NCI-H226 (cell line): Measurements from ENCODE around the gene EPN1.

ENCODE experiments used
- DNase-seq: peaks from one replicate; pipeline ENCODE4 v3.0.0-alpha.2; 2015

Gene EPN1

DNA sequence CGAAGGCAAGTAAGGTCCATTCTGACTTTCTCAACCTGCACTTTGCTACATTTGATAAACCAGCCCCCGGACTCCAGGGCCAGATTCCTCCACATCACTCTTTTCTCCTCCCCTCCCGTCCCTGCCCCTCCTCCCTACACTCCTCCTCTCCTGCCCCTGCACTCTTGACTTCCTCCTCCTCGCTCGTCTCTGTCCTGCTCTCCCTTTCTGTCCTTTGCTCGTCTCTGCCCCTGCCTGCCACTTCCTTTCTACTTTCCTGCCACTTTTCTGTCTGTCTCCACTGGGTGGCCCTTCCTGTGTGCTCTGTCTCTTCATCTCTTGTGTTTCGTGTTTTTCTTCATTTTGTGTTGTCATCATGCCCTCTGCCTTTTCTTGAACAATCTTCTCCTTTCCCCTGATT, 13.2 kb upstream of the EPN1 start:
- DNase-seq, result no peak

DNA sequence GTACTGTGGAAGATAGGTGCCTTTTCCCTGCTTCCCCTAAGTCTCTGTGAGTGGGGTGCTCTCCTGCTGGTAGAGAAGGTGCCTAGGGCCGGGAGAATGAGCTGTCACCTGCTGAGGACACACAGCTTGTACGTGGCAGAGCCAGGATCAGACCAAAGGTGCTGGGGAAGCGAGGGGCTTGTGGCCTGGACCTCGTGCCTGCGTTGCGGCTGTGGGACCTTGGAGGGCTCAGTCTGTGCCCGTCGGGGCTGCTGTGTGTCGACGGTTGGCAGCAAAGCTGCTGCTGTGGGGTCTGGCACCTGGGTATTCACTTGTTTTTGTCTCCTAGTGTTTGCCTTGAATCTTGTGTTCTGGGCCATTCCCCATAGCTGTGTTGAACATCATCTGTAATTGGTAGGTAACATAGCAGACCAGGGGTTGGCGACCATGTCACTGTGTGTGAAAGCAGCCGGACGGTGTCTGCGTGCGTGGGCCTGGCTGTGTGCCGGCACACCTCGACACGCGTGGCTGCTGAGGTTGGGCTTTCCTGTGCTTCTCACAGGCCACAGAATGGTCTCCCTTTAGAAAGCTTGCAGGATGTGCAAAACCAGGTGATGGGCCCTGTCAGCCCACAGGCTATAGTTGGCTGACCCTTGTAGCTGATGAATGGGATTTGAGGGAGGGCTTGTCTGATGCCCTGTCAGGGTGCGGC, 11.0 kb upstream of the EPN1 start:
- no peak for DNase-seq

DNA sequence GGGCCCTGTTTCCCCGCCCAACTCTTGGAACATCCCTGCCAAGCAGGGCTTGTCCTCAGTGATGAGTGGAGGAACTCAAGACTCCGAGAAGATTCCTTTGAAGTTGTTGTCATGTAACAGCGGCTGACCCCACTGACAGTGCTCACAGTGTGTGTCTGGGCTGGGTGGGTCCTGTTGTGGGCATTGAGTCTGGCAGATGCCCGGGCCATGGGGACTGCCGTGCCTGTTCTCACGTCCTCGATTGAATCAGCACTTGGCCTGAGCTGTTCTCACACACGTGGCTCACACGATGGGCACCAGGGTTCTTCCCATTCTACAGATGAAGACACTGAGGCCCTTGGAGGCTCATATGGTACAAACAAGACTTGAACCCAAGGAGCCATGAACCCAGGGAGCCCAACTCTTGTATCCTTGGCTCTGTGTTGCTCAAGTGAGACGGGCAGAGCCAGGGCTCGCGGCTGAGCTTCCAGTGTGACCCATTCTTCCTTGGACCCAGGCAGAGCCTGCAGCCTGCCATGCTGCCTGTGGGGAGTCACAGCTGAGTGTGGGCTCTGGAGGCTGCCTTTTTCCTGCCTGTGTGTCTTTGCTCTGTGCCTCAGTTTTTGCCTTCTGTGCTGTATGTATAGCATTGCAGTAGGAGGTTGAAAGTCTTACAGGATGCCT, 8.6 kb upstream of the EPN1 start:
- no peak for DNase-seq

DNA sequence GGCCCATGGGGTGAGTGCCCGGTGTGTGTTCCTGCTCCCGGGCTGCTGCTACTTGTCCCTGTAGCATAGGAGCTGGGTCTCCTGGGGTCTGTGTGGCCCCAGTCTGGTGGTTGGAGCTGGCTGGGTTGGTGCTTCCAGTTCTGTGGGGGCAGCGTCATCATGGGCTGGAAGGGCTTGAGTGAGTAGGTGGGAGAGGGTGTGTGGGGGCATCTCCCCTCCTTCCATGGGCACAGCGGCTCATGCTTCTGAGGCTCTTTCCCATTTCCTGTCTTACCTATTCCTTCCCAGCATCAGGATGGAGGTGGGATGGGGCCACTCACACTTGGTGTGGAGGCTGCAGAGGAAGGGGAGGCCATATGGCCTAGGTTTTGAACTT, 8.0 kb upstream of the EPN1 start:
- DNase-seq, result no peak

DNA sequence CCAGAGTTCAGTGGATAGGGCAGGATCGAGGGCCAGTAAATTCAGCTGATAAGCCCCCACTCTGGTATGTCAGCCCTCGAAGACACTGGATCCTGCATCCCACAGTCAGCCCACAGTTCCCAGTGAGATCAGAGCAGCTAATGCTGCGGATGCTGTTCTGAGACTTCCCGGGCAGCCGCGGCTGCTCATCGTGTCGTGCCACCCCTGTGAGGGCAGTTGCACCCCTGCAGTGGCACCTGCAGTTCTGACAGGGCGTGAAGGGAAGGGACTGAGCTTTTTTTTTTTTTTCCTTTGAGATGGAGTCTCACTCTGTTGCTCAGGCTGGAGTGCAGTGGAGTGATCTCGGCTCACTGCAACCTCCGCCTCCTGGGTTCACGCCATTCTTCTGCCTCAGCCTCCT, 7.5 kb upstream of the EPN1 start:
- no peak for DNase-seq

DNA sequence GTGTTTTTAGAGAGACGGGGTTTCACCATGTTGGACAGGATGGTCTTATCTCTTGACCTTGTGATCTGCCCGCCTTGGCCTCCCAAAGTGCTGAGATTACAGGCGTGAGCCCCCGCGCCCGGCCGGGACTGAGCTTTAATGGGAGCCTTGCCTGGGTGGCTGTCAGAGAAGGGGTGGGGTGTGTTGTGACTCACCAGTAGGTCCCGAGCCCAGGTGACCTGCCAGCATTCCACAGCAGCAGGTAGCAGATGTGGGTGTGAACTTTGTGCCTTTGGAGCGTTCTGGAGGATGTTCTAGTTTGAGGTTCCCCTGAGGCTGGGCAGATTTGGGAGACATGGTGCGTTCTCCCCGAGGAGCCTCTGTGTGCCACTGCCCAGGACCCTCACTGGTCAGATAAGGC, 7.1 kb upstream of the EPN1 start:
- no peak for DNase-seq

DNA sequence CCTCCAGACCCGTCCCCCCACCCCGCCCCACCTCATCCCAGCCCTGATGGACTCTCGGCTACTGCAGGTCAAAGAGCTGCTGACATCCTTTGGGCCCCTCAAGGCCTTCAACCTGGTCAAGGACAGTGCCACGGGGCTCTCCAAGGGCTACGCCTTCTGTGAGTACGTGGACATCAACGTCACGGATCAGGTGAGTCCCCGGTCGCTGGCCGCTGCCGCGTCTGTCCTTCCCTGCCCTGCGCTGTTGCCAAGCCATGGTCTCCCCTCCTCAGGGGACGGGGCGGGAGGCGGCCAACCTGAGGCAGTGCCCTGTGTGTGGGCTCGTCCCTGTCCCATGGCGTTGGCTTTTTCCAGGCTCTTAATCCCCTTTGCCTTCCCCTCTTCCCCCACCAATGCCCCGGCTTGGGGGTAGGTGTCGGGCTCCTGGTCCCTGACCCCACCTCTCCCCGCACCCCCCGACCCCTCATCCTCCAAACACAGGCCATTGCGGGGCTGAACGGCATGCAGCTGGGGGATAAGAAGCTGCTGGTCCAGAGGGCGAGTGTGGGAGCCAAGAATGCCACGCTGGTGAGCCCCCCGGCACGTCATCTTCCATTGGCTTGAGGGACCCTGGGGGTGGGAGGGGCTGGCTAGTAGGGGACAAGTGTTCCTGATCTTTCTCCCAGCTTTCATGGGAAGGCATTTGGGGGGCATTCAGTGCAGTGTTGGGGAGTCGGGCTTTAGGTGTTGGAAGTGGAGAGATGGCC, 6.2 kb upstream of the EPN1 start:
- no peak for DNase-seq

DNA sequence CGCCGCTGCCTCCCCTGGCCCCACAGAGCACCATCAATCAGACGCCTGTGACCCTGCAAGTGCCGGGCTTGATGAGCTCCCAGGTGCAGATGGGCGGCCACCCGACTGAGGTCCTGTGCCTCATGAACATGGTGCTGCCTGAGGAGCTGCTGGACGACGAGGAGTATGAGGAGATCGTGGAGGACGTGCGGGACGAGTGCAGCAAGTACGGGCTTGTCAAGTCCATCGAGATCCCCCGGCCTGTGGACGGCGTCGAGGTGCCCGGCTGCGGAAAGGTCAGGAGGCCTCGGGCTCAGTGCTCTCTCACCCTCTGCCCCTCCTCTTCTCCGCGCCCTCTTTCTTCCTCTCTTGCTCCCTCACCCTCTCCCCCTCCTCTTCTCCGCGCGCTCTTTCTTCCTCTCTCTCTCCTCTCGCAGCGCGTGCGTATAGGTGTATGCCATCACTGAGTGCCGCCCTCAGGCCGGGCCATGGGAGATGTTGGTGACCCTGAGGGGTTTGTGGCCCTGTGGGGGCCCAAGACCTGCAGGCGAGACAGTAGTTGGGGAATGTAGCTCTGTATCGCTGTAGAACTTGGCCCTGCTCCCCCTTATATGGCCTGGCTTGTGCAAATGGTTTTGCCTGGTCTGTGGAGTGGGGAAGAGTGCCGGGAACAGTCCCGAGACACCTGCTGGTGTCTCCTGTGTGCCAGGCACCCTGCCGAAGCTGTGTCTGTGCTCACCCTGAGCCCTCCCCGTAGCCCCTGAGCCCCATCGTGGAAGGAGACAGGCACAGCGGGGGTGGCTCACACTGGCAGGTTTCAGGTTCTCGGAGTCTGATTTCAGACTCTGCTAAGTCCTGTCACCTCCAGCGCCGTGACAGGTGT, 5.4 kb upstream of the EPN1 start:
- DNase-seq, result no peak

DNA sequence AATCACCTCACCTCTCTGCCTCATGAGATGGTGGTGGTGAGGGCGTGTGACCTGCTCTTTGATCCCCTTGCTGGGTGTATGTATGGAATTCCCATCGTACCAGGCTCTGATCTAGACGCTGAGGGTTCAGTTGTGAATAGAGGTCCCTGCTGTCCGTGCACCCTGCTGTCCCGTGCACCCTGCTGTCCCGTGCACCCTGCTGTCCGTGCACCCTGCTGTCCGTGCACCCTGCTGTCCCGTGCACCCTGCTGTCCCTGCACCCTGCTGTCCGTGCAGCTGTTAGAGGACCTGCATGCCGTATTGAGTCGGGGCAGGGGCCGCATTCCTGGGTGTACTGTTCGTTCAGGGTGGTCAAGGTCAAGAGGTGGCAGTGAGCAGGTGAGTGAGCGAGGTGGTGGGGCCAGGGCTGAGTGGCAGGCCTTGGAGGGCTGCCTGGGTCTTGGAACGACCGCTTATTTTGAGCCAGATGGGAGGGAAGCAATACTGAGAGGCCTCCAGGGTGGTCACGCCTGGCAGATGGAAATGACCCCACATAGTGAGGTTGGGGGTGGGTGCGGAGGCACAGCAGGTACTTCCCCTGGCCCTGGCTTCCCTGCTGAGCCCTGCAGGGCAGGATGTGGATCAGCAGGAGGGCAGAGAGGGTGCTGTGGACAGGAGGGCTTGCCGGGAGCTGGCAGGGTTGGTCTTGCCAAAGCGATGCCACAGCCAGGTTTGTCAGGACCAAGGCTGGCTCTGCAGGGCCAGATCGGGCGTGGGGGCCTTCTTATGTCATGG, 4.6 kb upstream of the EPN1 start:
- DNase-seq, result peak; percentile 40

DNA sequence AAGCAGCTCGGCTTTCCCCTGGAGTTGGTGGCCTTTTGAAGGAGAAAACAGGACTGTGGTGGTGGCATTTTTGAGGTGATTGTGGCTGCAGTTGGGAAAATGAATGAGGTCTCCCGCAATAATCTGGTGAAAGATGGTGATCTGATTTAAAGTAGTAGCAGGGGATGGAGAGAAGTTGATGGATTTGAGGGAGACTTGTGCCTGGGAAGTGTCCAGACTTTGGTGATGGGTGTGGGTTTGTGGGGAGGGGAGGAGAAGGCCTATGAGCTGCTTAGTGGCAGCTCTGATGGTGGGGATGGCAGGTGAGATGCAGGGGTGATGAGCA, 4.0 kb upstream of the EPN1 start:
- DNase-seq, result no peak

DNA sequence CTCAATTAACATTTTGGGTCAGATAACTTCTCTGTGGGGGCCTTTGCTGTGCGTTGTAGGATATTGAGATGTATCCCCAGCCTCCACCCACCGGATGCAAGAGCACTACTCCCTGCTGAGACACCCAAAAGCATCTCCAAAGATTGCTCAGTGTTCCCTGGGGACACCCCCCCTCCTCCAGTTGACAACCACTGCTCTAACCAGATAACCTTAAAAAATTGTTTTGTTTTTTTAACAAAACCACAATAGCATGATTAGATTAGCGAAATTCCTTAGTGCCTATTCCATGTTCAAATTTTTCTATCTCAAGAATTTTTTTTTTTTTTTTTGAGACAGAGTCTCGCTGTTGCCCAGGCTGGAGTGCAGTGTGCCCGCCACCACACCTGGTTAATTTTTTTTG, 2.6 kb upstream of the EPN1 start:
- peak; percentile 32 for DNase-seq

DNA sequence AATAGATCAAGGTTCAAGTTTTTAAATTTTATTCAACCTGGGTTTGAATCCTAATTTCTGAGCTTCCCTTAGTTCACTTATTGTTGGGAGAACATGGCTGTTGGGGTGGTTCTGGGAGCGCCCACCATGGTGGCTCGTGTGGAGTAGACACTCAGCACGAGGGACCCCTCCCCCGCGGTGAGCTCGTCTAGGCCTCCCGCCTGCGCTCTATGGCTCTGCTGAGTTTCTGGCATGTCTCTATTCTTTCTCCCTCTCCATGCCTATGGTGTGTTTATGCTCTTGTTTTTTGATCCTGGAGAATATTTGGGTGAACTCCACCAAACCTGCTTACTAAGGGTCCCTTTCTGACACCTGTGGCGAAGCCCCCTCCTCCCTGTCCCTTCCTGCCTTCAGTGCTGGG, 1.6 kb upstream of the EPN1 start:
- no peak for DNase-seq

DNA sequence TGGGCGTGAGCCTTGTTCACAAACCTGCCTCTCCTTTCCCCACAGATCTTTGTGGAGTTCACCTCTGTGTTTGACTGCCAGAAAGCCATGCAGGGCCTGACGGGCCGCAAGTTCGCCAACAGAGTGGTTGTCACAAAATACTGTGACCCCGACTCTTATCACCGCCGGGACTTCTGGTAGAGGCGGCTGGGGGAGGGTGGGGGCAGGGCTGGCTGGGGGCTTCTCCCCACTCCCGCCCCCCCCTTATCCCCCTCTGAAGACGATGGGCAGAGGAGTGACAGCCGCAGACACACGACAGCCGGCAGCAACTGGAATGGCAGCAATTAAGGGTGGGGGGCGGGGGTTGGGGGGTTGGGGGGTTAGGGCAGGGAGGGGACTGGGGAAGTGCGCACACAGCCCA, 1.1 kb upstream of the EPN1 start:
- no peak for DNase-seq

DNA sequence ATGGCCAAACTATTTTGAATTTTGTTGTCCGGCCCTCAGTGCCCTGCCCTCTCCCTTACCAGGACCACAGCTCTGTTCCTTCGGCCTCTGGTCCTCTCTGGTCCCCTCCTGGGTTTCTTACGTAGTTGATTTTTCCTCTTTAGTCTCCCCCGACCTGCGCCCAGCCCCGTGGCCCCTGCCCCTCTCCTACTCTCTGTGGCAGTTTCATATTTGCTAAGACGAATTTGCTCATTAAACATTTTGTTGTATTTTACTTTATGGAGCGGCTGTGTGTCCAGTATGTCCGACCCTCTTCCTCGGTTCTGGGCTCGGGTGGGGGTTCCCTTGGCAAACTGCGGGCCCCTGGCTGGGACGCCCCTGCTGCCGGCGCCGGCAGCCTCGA, 576 bp upstream of the EPN1 start:
- DNase-seq, result no peak

DNA sequence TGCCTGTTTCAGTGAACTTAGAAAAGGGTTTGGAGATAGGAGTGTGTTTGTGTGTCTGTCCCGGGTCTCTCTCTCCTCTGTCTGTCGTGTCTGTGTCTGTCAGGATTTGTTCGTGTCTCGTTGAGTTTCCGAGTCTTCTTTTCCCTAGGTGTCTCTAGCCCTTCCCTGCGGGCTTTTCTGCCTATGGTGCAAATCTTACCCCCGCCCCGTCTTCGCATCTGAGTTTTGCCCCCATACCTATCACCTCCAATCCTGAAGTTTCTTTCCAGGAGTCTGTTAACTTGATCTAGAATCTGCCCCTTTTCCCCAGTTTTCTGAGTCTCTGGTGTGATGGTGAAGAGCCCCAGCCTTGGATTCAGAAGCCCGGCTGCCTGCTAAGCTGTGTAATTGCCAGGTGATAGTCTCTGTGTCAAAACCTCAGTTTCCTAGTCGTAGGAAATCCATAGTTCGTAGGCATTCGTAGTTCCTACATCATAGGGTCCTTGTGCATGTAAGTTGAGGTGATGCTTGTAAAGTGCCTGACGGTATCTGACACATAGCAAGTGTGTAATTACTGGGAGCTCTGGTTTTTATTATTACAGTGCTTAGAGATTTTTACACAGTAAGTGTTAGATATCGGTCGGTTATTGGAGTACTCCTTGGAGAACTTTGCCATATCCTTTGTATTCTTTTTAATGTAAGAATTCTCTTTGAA, 782 bp downstream of the EPN1 start:
- no peak for DNase-seq

DNA sequence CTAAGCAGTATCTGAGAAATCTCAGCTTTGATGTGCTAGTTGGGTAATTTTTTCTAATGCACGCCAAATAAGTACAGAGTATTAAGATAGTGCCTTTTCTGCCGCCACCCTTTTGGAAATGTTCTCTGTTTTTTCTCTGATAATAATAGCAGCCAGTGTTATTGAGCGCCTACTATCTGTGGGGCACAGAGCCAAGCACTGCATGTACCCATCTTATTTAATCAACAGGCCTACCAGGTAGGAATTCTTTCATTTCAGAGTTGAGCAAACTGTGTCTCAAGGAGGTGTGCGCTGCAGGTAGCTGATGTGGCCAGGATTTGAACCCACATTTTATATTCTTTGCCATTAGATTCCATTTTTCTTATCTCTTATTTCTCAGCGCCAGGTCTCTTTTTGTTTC, 1.4 kb downstream of the EPN1 start:
- DNase-seq, result no peak

DNA sequence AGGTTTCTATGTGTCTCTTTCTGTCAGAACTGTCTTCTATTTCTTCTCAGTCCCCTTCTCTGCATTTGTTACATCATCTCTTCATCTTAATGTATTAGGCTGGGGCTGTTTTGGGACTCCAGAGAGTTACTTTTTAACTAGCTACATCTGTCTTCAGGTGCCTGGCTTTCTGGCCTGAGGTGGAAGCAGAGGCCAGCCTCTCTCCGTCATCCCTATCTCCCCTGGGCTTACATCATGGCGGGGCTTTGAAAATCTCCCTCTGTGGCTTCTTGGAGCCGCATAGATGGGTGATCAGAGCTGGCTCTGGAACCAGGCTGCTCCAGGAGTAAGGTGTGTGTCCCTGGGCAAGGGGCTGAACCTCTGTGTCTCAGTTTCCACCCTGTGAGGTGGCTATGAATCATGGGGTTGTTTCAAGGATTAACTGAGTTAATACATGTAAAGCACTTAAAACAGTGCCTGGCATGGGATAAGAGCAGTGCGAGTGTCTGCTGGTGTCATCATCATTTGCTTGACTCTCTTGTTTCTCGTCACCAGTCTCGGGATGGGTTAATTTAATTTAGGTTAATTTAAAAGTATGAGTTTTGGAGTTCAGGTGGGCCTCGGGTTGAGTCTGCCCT, 2.0 kb downstream of the EPN1 start:
- no peak for DNase-seq

DNA sequence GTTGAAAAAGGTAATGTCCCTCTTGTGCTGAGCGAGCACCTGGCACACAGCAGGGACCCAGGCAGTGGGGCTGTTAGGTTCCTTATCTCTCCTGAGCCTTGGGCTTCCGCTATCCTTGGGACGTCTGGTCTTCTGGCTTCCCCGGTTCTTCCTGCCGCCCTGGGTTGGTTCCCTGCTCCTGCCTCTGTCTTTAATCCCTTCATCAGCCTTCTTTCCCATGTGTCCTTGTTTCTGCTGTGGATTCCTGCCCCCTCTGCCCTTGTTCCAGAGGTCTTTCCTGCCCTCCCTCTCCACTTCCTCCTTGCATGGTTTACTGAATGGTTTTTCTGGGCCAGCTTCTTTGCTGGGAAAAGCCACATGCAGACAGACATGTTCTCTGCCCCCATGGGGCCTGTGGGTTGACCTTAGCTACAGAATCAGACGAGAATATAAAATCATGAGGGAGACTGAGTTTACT, 2.6 kb downstream of the EPN1 start:
- no peak for DNase-seq

DNA sequence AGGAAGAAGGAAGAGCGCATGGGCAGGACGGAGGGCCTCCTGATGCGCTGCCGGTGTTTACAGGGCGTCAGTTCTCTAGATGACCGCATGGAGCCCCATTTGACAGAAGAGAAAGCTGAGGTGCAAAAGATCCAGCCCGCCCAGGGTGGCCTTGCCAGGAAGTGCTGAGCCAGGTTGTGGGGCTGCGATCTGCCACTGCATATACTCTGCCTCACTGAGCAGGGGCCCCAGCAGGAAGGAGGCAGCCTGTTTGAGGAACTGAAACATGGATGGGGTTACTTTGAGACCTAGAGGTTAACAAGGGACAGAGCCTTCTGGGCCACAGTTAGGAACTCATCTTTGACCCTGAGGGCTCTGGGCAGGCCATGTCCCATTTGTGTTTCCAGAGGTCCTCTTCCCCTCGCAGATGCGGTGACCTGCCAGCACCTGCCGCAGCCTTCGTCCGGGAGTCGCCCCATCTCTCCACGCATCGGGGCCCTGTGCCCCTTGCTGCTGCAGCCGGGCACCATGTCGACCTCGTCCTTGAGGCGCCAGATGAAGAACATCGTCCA, 3.2 kb downstream of the EPN1 start:
- no peak for DNase-seq

DNA sequence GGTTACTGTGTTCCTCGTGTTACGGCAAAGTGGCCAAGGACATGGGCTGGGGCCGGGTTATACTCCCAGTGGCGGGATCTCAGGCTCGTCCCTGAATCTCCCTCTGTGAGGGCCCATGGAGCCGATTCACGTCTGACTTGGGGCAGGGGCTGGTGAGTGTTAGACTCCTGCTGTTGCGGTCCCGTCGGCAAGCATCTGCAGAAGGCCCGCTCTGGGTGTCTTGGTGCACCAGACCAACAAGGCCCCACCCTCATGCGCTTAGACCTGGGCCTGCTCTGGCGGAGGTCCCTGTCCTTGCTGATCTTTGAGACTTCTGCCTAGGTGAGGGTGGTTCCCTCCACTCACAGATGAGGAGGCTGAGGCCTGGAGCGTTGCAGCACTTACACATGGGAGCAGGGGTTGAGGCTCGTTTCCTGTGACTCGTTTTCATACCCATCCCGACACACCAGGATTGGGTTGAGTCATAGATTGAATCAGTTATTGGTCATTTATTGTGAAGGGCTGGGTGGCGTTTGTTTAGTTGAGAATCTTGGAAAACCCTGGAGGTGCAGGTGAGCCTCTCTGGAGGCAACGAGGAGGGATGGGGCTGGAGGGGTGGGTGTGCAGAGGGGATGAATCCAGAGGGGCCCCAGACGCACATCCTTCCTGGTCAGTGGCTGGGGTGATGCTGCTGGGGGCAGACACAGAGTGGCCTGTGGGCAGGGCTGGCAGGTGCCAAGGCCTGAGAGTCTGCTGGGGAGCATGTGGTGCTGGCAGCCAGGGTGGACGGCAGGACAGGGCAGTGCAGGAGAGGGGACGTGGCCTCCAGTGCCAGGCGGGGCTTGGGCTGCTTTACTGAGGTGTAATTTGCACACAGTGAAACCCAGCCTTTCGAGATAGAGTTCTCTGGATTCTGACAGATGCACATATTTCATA, 4.6 kb downstream of the EPN1 start:
- DNase-seq, result no peak
